G401.6 (cell line): ENCODE data around the gene SEC24B.
"Not testable (repeated sequence)": the region's sequence is repeated elsewhere in the genome, so short reads cannot be mapped to it uniquely, and the experiment has no call there.

Source experiments
- FAIRE-seq: peaks from 2 replicates; lab custom pipeline; 2012; peaks lifted over from hg19 to GRCh38; lab: Jason Lieb, UNC

SEC24B gene

GRCh38 chr4:109432696-109433095 is 919 bp upstream of the SEC24B start:
- FAIRE-seq, result no peak

- no peak for FAIRE-seq
Observed at GRCh38 chr4:109434007-109434971, 674 bp downstream of the SEC24B start.

GRCh38 chr4:109435635-109436034 is 2.0 kb downstream of the SEC24B start:
- no peak for FAIRE-seq

- FAIRE-seq, result no peak
Observed at GRCh38 chr4:109436504-109436903, 2.9 kb downstream of the SEC24B start.

- no peak for FAIRE-seq
Observed at GRCh38 chr4:109440948-109441347, 7.3 kb downstream of the SEC24B start.

- FAIRE-seq, result no peak
Observed at GRCh38 chr4:109441862-109442458, 8.3 kb downstream of the SEC24B start.

GRCh38 chr4:109444182-109444844 is 10.7 kb downstream of the SEC24B start:
- FAIRE-seq, result no peak

GRCh38 chr4:109447278-109447677 is 13.7 kb downstream of the SEC24B start:
- no peak for FAIRE-seq

- no peak for FAIRE-seq
Observed at GRCh38 chr4:109451544-109452273, 18.1 kb downstream of the SEC24B start.

- FAIRE-seq, result not testable (repeated sequence)
Observed at GRCh38 chr4:109453110-109453509, 19.5 kb downstream of the SEC24B start.

- FAIRE-seq, result no peak
Observed at GRCh38 chr4:109462297-109462696, 28.7 kb downstream of the SEC24B start.

- no peak for FAIRE-seq
Observed at GRCh38 chr4:109462802-109463201, 29.2 kb downstream of the SEC24B start.

GRCh38 chr4:109465069-109465468 is 31.5 kb downstream of the SEC24B start:
- no peak for FAIRE-seq

- FAIRE-seq, result no peak
Observed at GRCh38 chr4:109469915-109470314, 36.3 kb downstream of the SEC24B start.

GRCh38 chr4:109472343-109472761 is 38.7 kb downstream of the SEC24B start:
- no peak for FAIRE-seq

GRCh38 chr4:109473824-109474223 is 40.2 kb downstream of the SEC24B start:
- FAIRE-seq, result no peak

GRCh38 chr4:109486007-109486406 is 52.4 kb downstream of the SEC24B start:
- no peak for FAIRE-seq

GRCh38 chr4:109494563-109494962 is 60.9 kb downstream of the SEC24B start:
- no peak for FAIRE-seq

- no peak for FAIRE-seq
Observed at GRCh38 chr4:109495514-109495913, 61.9 kb downstream of the SEC24B start.

- peak; percentile 27 for FAIRE-seq
Observed at GRCh38 chr4:109496875-109497274, 63.3 kb downstream of the SEC24B start.

GRCh38 chr4:109497511-109497910 is 63.9 kb downstream of the SEC24B start:
- peak; percentile 21 for FAIRE-seq

GRCh38 chr4:109499513-109499912 is 65.9 kb downstream of the SEC24B start:
- FAIRE-seq, result no peak
